ENCODE data around the gene C8G. TPM values are rescaled to one million over a fixed set of nuclear protein-coding genes. Genes with fewer than 3 reads are reported as not detected.
A peak's percentile ranks its signal among the peaks of the same experiment; 100 is the strongest.

The C8G gene
- total RNA-seq, 4 donors from 2014 or later = 1.7 to 5.2 TPM; not detected in 2

DNA sequence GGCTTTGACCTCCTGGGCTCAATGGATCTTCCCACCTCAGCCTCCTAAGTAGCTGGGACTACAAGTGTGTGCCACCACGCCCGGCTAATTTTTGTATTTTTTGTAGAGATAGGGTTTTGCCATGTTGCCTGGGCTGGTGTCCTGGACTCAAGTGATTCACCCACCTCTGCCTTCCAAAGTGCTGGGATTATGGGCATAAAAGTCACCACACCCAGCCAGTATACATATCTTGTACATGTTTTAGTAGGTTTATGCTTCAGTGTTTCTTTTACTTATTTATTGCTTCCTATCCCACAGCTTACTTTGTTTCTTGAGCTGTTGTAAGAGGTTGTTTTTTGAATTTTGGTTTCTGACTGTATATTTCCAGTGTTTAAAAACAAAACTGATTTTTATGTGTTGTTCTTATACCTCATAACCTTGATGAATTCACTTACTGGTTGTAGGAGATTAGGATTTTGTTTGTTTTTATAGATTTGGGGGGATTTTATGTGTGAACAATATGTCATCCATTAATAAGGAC lies 13.4 kb upstream of the C8G start:
- in situ Hi-C loops (cut with MboI; ENCODE audit: low sequenced_read_pairs in 4 of 4) = loop anchor here in 1 of 4 donors (25.0 kb wide), 1 partner anchor 144 kb away; the partner anchor contains the start of genes CCDC183 and TMEM141
- no peak for TF ChIP-seq POLR2A (IDR thresholded peaks at IDR 0.05)
- TF ChIP-seq, protein P1, sequence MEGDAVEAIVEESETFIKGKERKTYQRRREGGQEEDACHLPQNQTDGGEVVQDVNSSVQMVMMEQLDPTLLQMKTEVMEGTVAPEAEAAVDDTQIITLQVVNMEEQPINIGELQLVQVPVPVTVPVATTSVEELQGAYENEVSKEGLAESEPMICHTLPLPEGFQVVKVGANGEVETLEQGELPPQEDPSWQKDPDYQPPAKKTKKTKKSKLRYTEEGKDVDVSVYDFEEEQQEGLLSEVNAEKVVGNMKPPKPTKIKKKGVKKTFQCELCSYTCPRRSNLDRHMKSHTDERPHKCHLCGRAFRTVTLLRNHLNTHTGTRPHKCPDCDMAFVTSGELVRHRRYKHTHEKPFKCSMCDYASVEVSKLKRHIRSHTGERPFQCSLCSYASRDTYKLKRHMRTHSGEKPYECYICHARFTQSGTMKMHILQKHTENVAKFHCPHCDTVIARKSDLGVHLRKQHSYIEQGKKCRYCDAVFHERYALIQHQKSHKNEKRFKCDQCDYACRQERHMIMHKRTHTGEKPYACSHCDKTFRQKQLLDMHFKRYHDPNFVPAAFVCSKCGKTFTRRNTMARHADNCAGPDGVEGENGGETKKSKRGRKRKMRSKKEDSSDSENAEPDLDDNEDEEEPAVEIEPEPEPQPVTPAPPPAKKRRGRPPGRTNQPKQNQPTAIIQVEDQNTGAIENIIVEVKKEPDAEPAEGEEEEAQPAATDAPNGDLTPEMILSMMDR (IDR thresholded peaks at IDR 0.05 in 4 of 5, conservative IDR thresholded peaks at IDR 0.05 in 1 of 5) = no peak
- H3K27me3 ChIP-seq = no peaks in the 10 kb centered on the region
- DNase-seq (no peak), ATAC-seq (no peak)
- peak overlapping the region in 3 of 4 donors; percentile 32 to 96 (median 96) for H3K27ac ChIP-seq
- intact Hi-C loops (cut with DNase I; ENCODE audit: low total_unique reads) = no loop called here
- H3K9me3 ChIP-seq = no peaks in the 10 kb centered on the region
- no peaks in the 10 kb centered on the region for H3K36me3 ChIP-seq
- no peak overlapping the region for H3K4me3 ChIP-seq
- peaks cover 29 to 40% of the 10 kb centered on the region in 2 donors for H3K4me1 ChIP-seq

DNA sequence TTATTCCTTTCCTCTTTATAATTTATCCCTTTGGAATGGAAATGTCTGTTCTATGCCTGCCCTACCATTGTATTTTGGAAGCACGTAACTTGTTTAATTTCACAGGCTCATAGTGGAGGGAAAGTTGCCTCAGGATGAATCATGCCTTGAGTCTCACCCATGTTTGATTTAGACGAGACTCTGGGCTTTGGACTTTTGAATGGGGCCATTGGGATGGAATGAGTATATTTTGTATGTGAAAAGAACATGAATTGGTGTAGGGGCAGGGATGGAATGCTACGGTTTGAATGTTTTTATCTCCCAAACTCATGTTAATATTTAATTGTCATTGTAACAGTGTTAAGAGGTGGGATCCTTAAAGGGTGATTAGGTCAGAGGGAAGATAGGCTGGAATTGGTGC lies 10.8 kb upstream of the C8G start:
- DNase-seq (no peak), ATAC-seq (no peak)
- no peaks in the 10 kb centered on the region for H3K9me3 ChIP-seq
- H3K4me1 ChIP-seq = peaks cover 13 to 17% of the 10 kb centered on the region in 2 donors
- no peaks in the 10 kb centered on the region for H3K27me3 ChIP-seq
- H3K36me3 ChIP-seq = no peaks in the 10 kb centered on the region
- no peak overlapping the region for H3K4me3 ChIP-seq
- no peak overlapping the region for H3K27ac ChIP-seq
- intact Hi-C loops (cut with DNase I; ENCODE audit: low total_unique reads) = no loop called here
- TF ChIP-seq, protein P1 (IDR thresholded peaks at IDR 0.05 in 4 of 5, conservative IDR thresholded peaks at IDR 0.05 in 1 of 5) = no peak
- no peak for TF ChIP-seq POLR2A (IDR thresholded peaks at IDR 0.05)
- in situ Hi-C loops (cut with MboI; ENCODE audit: low sequenced_read_pairs in 4 of 4) = loop anchor here in 1 of 4 donors (25.0 kb wide), 1 partner anchor 147 kb away; the partner anchor contains the start of genes CCDC183 and TMEM141

DNA sequence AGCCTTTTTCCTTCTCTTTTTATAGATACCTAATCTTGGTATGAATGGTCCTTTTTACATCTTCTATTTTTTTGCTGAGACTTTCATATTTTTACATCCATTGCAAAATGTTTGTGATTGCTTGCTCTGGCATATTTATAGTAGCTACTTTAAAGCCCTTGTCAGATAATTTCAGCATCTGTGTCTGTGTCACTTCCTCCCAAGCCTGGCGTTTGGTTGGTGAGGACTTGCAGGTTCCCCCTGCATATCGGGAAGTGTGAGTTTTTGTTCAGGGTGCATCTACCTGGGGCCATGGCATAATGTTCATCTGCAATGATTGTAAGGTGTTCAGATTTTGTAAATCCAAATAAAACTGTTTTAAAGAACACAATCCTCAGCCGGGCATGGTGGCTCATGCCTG lies 9.4 kb upstream of the C8G start:
- Histone ChIP-seq H3K9me3 (no peaks in the 10 kb centered on the region), H3K27me3 (no peaks in the 10 kb centered on the region), H3K4me1 (peaks cover 10 to 12% of the 10 kb centered on the region in 2 donors), H3K4me3 (no peak overlapping the region), H3K36me3 (peaks cover 0 to 4% of the 10 kb centered on the region in 2 donors), H3K27ac (no peak overlapping the region)
- DNase-seq (no peak), ATAC-seq (no peak)
- in situ Hi-C loops (cut with MboI; ENCODE audit: low sequenced_read_pairs in 4 of 4) (loop anchor here in 1 of 4 donors (25.0 kb wide), 1 partner anchor 148 kb away; the partner anchor contains the start of genes CCDC183 and TMEM141), intact Hi-C loops (cut with DNase I; ENCODE audit: low total_unique reads) (no loop called here)
- TF ChIP-seq, protein P1 (IDR thresholded peaks at IDR 0.05 in 4 of 5, conservative IDR thresholded peaks at IDR 0.05 in 1 of 5) = no peak
- TF ChIP-seq POLR2A (IDR thresholded peaks at IDR 0.05) = no peak

DNA sequence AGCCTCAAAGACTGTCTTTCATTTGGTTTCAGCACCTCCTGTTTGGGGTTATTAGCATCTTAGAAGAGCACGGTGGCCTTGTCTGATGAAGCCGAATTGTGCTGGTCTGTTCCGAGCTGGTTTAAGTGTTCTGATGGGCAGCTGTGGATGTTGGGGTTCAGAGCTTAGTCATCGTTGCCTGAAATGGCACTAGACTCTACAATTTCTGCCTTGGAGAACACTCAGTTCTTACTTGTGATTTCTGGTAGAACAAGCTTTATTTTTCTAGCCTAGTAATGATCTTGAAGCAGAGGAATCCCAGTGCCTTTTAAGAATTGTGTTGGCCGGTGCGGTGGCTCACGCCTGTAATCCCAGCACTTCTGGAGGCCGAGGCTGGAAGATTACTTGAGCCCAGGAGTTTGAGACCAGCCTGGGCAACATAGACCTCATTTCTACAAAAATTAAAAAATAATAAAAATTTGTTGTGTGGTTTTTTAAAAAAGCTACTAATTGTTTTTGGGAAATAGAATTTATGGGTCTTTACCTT lies 8.3 kb upstream of the C8G start:
- intact Hi-C loops (cut with DNase I; ENCODE audit: low total_unique reads) = no loop called here
- peak overlapping the region; percentile 92 to 98 (median 96) for H3K27ac ChIP-seq
- in situ Hi-C loops (cut with MboI; ENCODE audit: low sequenced_read_pairs in 4 of 4) = loop anchor here in 1 of 4 donors (25.0 kb wide), 1 partner anchor 149 kb away; the partner anchor contains the start of genes CCDC183 and TMEM141

More for the DNA sequence above, 8.3 kb upstream of the C8G start:
- Histone ChIP-seq H3K36me3 (peaks cover 0 to 15% of the 10 kb centered on the region in 2 donors), H3K4me3 (no peak overlapping the region), H3K27me3 (no peaks in the 10 kb centered on the region), H3K4me1 (peaks cover 12 to 21% of the 10 kb centered on the region in 2 donors), H3K9me3 (no peaks in the 10 kb centered on the region)
- ATAC-seq = no peak
- TF ChIP-seq, protein P1 (IDR thresholded peaks at IDR 0.05 in 4 of 5, conservative IDR thresholded peaks at IDR 0.05 in 1 of 5) = no peak
- no peak for TF ChIP-seq POLR2A (IDR thresholded peaks at IDR 0.05)
- no peak for DNase-seq
